Colon (tissue), 2 donors: Measurements from ENCODE around the gene KCNH6.

ENCODE experiments used
- FAIRE-seq: peaks from 2 replicates; lab custom pipeline; 2012; peaks lifted over from hg19 to GRCh38; lab: Jason Lieb, UNC
- donor health status: control.
- donor health status: control.

KCNH6 gene

GRCh38 chr17:63534816-63535455 lies 11.8 kb downstream of the KCNH6 start:
- no peak for FAIRE-seq

- no peak for FAIRE-seq
Measured at GRCh38 chr17:63535640-63536039, 12.5 kb downstream of the KCNH6 start.

DNA sequence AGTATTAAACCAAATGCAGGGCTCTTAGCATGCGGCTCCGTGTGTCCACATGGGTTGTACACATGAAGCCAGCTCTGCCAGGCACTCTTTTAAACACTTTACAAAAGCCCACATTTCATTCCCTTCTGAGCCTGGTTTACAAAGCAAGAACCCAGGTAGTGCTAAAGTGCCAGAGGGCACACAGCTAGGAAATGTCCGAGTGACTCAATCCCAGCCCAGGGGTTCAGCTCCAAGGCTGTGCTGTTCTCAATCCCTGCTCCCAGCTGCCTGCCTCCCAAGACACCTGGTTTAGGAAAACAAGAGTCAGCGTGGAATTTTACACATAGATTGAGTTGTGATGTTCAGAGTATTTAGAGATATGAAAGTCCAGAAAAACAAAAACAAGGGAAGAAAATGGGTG lies 13.8 kb downstream of the KCNH6 start:
- FAIRE-seq = no peak

GRCh38 chr17:63537991-63538692 lies 15.0 kb downstream of the KCNH6 start:
- no peak for FAIRE-seq

GRCh38 chr17:63538693-63539595 lies 15.8 kb downstream of the KCNH6 start:
- FAIRE-seq = no peak

DNA sequence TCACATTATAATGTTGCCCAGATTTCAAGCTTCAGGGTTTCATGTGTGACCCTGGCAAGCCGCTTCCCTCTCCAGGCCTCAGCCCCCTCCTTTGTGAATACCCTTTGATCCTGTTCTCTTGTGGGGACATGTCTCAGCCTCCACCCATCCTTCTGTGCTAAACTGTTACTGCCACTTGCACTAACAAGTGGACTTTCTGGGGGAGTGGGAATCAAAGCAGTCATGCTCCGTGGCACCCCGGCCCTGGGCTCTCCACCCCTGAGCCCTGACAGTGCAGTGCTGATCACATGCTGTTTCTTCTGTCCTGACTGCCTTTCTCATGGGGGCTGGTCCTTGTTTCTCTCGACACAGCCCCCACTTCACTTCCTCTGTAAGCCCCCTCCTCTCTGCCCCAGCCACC lies 17.4 kb downstream of the KCNH6 start:
- FAIRE-seq = no peak

DNA sequence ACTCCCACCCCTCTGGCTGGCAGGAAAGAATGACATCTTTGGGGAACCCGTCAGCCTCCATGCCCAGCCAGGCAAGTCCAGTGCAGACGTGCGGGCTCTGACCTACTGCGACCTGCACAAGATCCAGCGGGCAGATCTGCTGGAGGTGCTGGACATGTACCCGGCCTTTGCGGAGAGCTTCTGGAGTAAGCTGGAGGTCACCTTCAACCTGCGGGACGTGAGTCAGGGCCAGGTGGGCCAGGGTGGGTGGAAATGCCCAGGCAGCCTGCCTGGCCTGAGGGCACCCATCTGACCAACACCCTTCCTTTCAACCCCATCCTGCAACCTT lies 19.0 kb downstream of the KCNH6 start:
- no peak for FAIRE-seq

DNA sequence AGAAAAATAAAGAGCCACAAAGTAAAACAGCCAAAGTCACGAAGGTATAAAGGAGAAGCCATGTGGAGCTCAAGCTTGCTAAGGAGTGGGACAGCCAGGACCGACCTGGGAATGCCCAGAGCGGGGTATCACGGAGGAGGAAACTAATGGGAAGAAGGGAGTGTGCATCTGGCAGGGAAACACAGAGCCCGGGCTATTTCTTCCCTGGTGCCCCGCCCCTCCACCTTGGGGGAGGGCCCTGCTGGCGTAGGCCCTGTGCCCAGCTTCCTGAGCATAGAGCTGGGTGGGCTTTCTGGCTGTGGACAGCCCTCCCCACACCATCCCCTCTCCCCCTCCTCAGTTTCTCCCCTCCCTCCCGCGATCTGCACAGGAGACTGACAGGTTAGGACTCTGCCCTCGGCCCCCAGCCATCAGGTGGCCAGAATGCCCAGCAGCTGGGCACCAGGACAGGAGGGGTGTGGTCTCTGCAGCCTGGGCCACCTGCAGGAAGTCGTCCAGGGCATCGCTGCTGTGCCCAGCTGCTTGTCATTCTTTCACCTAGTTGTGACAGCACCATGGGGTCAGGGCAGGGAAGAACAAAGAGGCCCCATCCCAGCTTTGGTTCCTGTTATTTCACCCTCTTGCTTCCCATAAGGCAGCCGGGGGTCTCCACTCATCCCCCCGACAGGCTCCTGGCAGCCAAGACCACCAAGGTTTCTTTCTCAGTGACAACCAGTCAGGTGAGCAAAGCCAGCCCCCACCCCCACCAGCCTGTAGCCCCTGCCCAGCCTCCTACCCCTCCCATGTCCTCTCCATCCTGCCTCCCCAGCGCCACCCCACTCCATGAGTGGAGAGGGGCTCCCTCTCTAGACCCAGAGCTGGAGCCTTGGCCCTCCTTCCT lies 20.0 kb downstream of the KCNH6 start:
- FAIRE-seq = no peak

GRCh38 chr17:63543822-63544420 lies 20.8 kb downstream of the KCNH6 start:
- FAIRE-seq = no peak

DNA sequence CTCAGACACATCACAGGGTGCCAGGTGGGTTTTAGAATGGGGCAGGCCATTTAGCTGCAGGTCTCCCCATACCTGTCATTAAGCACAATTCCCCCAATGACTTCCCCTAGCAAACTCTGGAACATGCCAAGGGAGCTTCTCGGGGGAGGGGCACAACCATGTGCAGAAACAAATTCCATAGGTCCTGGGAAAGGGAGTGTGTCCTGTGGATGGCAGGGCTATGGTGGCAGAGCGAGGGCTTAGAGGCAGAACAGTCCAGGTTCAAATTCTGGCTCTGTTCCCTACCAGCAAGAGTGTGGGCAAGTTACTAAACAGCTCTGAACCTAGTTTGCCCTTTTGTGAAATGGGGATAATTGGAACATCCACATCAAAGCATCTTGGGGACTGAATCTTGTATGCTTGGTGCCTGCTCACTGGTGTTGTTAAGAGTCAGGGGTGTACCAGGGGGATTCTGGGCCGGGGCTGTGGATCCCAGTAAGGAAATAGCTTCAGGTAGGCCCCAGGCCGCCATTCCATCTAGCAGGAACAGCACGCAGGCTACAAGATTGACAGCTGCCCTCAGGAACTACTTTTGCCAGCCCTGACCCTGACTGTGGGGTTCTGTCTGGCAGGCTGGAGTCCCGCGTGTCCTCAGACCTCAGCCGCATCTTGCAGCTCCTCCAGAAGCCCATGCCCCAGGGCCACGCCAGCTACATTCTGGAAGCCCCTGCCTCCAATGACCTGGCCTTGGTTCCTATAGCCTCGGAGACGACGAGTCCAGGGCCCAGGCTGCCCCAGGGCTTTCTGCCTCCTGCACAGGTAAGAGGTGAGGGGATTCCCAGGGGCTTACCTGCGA lies 21.5 kb downstream of the KCNH6 start:
- no peak for FAIRE-seq

- no peak for FAIRE-seq
Measured at GRCh38 chr17:63546308-63547082, 23.3 kb downstream of the KCNH6 start.

GRCh38 chr17:63547083-63547523 lies 23.9 kb downstream of the KCNH6 start:
- no peak for FAIRE-seq

DNA sequence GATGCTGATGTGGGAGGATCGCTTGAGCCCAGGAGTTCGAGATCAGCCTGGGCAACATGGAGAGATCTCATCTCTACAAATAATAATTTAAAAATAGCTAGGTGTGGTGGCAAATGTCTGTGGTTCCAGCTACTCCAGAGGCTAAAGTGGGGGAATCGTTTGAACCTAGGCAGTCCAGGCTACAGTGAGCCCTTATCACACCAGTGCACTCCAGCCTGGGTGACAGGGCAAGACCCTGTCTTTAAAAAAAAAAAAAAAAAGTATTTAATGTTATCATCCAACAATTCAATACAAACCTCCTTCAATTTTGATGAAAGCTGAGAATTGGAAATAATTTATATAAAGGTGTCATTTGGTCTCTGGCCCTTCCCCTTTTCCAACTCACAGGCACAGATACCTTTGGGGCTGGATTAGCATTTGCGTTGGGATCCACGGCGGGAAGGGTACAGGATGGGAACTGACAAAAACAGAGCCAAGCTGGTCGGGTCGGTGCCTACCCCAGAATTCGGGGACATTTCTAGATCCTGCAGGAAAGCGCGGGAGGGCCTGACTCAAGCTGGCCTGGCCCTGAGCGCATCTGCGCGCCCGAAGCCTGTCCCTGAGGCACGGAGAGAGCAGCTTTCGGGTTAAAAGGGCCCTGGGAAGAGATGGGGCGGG lies 26.3 kb downstream of the KCNH6 start:
- no peak for FAIRE-seq

DNA sequence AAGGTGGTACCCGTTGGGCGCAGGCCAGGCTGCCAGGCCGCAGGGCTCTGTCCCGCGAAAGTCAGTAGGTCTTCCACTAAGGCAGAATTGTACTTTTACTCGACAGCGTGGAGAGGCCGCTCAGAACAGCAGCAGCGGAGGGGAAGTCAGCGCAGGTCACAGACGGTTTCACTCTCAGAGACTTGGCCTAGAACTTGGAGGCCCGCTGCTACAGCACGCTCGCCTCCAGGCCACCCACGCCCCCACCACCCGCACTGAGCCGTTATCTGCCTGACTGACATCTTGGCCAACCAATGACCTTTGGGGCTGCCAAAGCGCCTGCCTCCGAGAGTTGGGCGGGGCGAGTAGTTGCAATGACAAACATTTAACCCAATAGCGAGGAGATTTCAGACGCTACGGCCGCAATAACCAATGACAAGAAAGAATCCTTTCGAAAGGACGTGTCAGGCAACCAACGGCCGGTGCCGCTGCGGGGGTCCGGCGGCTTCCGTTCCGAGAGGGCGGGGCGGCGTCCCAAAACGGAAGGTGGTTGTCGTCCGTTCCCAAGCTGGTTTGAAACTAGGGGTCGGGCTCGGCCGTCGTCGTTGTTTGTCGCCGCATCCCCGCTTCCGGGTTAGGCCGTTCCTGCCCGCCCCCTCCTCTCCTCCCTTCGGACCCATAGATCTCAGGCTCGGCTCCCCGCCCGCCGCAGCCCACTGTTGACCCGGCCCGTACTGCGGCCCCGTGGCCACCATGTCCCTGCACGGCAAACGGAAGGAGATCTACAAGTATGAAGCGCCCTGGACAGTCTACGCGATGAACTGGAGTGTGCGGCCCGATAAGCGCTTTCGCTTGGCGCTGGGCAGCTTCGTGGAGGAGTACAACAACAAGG lies 27.0 kb downstream of the KCNH6 start, which contains the start of gene DCAF7:
TSS of gene DCAF7 (plus strand) at position 532 of the 871 bp plus-strand sequence. CDS start at position 733, 201 bp downstream.
- FAIRE-seq = no peak

- no peak for FAIRE-seq
Measured at GRCh38 chr17:63550817-63551639, 27.9 kb downstream of the KCNH6 start.

DNA sequence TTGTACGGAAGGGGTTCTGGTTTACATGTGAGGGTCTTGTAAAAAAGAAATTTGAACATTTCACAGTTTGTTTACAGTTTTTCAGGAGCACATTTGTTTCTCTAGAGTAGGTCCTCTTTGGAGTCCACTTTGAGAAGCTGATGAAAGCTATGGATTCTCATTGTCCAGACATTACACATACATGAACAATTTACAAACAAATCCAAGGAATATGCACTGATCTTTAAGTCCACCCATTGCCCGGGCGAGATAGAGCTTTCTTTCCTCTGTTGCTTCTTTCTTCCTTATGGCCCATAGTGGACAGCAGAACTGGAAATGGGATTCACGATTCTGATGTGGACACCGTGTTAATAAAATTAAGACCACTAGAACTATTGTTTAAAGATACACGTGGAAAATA lies 29.1 kb downstream of the KCNH6 start:
- FAIRE-seq = no peak

DNA sequence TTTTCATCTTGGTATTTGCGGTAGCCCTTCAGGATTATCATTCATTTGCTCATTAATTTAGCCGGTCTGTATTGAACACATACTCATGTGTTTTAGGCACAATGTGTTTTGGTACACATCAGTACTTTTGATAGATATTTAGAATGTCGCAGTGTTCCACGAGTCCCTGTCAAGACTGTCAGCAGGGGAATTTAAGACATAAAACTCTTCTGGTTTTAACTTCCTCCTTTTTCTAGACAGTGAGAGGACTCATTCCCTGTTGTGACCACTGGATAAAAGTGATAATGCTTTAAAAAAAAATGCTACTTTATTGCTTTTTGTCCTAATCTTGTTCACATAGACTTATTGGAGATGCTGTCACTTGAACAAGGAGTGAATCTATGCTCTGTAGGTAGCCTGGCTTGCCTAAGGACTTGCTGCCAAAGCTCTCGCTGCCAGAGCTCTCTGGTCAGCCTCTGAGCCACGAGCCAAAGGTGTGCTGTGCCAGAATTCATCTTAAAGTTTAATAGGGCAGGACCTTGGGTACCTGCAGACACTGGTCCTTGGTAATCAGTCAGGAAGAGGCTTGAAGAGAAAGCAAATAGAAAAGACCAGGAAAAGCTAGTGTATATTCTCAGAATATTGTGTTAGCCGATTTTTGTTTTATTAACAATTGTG lies 32.5 kb downstream of the KCNH6 start:
- no peak for FAIRE-seq
